Astrocyte of the cerebellum (primary cell): ENCODE data around the gene DIP2B.

ENCODE experiments used
- DNase-seq: peaks from one replicate; pipeline ENCODE4 v3.0.0-alpha.2; 2011; ENCODE audit warnings: low read depth
- H3K4me3 ChIP-seq: 2 replicates; pipeline ENCODE4 v1.5.1; 2011; ENCODE audit warnings: mild to moderate bottlenecking, low read depth, low read length, moderate library complexity
- in situ Hi-C: cut with HindIII; loops from 2 replicates; pipeline ENCODE4 v1.10.0; 2017; ENCODE audit warnings: low sequenced_read_pairs
- TF ChIP-seq, protein P1 (sequence below): IDR thresholded peaks from 2 replicates; pipeline ENCODE4 v1.5.1; 2012; ENCODE audit warnings: low read length, low read depth, moderate library complexity, mild to moderate bottlenecking; ENCODE audit errors: missing control alignments

DIP2B gene

DNA sequence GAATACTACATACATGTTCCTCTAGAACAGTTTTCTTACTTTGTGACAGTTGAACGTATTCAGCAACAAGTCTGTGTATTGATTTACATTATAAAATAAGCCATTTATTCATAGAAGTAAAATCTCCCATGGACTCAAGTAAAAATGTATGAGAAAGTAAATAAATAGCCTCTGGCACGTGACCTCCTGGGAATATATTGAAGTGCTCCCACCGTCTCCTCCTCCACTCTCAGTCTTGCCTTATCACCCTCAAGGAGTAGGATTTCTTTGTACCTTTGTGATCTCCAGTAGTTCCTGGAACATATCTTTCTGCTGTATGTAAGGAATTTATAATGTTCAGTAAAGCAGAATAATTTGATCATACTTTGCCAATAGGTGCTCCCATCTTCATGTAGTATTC is 90.9 kb downstream of the DIP2B start:
- H3K4me3 ChIP-seq = no peak overlapping the region
- in situ Hi-C loops = no loop called here
- TF ChIP-seq, protein P1, sequence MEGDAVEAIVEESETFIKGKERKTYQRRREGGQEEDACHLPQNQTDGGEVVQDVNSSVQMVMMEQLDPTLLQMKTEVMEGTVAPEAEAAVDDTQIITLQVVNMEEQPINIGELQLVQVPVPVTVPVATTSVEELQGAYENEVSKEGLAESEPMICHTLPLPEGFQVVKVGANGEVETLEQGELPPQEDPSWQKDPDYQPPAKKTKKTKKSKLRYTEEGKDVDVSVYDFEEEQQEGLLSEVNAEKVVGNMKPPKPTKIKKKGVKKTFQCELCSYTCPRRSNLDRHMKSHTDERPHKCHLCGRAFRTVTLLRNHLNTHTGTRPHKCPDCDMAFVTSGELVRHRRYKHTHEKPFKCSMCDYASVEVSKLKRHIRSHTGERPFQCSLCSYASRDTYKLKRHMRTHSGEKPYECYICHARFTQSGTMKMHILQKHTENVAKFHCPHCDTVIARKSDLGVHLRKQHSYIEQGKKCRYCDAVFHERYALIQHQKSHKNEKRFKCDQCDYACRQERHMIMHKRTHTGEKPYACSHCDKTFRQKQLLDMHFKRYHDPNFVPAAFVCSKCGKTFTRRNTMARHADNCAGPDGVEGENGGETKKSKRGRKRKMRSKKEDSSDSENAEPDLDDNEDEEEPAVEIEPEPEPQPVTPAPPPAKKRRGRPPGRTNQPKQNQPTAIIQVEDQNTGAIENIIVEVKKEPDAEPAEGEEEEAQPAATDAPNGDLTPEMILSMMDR = no peak
- DNase-seq = no peak

DNA sequence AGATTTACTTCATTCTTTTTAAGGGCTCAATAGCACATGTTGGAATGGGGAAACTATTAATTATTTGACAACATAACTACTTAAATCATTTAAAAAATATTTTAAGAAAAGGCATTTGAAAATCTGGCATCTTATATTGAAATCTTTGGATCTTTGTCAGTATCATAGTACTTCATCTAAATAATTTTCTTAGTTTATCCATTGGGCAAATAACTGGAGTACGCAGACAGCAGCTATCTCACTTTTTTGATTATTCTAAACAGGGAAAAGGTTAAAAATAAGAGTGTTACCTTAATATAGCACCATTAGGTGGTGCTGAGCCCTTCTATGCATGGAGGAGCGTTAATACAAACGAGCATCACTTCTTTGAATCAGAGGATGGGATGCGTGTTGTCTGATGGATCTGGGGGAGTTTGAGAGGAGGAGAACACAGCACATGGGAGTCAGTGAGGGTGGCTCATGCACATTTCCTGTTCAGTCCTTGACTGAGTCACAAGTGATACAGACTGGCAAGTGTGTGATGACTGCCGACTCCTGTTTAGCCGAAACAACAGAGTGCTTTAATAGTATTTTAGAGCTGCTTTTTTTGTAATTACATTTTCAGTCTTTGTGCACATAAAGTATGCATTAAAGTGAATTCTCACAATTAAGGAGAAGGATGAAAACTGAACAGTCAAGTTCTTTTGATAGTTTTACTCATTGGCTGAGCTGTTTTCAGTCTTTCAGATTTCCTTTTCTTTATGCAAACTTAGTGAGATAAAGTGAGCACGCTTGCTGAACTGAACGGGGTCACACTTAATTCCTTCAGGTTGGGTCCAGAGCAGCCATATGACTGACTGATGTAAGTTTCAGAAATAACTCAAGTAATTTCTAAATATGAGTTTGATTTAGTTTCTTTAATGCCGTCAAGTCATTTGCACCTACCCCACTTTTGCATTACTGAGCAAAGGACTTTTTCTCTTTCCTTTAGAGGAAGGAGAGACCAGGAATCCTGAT is 92.7 kb downstream of the DIP2B start:
- H3K4me3 ChIP-seq = no peak overlapping the region
- in situ Hi-C loops = no loop called here

DNA sequence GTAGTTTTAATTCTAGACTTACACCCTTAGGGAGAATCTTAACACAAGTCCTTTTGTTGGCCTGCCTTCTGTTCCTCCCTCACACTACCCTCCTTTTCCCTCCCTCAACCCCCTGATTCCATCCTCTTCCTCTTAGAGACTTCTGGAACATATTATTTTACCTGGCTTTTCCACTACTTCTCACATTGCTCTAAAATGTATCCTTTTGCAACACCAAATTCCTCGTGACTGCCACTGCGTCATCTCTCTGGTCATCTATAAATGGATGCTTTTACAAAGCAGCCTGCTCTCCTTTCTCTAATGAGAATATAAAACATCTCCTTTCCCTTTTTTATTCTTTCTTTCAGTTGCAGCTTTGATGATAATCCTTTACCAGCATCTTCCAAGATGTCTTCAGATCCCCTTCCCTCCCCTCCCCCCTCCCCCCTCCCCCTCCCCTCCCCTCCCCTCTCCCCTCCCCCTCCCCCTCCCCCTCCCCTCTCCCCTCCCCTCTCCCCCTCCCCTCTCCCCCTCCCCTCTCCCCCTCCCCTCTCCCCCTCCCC is 93.6 kb downstream of the DIP2B start:
- TF ChIP-seq, protein P1 = no peak
- no peak for DNase-seq
- in situ Hi-C loops = no loop called here

More for the DNA sequence above, 92.7 kb downstream of the DIP2B start:
- TF ChIP-seq, protein P1 = peak; percentile 15
- no peak for DNase-seq

DNA sequence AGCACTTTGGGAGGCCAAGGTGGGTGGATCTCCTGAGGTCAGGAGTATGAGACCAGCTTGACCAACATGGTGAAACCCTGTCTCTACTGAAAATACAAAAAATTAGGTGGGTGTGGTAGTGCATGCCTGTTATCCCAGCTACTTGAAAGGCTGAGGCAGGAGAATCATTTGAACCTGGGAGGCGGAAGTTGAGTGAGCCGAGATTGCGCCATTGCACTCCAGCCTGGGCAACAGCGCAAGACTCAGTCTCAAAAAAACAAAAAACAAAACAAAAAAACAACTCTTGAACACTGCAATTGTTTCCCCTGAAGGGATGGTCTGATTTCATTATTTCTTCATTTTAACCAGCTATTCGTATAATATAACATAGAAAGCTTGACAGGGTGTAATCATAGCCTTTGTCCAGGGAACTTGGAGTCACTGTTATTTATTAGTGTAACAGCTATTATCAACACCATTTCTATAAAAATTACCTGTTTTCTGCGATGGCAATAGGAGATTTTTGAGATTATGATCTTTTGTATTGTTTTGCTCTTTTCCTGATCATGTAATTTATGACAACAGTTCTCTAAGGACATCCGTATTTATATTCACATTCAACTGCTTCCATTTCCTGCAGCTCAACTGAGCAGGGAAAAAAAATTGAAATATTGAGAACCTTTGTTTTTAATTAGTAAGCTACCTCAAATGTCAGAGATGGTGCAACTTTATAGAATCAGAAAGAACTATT is 94.7 kb downstream of the DIP2B start:
- in situ Hi-C loops = no loop called here
- H3K4me3 ChIP-seq = no peak overlapping the region
- DNase-seq = no peak
- TF ChIP-seq, protein P1 = no peak

More for the DNA sequence above, 93.6 kb downstream of the DIP2B start:
- H3K4me3 ChIP-seq = no peak overlapping the region

DNA sequence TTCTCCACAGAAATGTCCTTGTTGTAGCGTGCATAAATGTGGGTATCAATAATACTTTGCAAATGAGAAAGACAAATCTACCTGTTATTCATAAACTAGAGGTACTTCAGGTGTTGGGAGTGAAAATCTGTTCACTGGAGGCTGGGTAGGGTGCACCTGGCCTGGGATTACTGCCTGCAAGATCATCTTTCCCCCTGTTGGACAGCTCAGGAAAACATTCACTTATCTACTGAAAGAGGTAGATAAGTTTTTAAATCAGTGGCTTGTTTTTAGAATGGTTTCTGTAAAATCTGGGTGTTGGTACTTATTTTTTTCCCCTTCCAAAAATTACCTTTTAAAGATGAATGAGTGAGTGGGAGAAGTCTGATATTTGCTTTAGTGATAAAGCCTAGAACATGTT is 95.6 kb downstream of the DIP2B start:
- H3K4me3 ChIP-seq = no peak overlapping the region
- in situ Hi-C loops = no loop called here
- TF ChIP-seq, protein P1 = no peak
- DNase-seq = no peak
